HFF-Myc (cell line): ENCODE measurements around the gene WNT9A.

Experiments used
- DNase-seq: peaks from one replicate; pipeline ENCODE4 v3.0.0-alpha.2; 2011; ENCODE audit warnings: low read depth; ENCODE audit errors: extremely low read depth
- H3K4me3 ChIP-seq: replicated peaks from 2 replicates; pipeline ENCODE4 v1.5.1; 2011; ENCODE audit warnings: low read depth, mild to moderate bottlenecking, control low read depth, low read length
- TF ChIP-seq, protein P1 (sequence below): IDR thresholded peaks from 2 replicates; pipeline ENCODE4 v1.5.1; 2012; ENCODE audit warnings: mild to moderate bottlenecking, low read depth, low read length, control low read depth; ENCODE audit errors: missing control alignments

WNT9A gene

DNA sequence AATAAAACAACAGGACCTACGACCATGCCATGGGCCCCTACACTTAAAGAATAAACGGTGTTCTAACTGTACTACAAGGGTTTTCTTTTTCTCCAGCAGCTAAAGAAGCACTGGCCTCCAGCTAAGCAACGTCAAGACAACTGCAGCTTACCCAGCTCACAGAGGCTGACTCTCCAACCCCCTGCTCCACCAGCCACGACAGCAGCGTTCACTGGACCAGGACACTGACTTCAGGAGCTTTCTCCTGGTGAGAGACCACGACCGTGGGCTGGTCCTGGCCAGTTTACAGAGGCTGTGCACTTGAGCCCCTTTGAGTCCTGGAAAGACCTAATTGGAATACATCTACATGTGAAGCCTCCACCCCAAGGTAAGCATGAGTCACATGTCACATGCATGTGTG is 39.4 kb downstream of the WNT9A start:
- TF ChIP-seq, protein P1, sequence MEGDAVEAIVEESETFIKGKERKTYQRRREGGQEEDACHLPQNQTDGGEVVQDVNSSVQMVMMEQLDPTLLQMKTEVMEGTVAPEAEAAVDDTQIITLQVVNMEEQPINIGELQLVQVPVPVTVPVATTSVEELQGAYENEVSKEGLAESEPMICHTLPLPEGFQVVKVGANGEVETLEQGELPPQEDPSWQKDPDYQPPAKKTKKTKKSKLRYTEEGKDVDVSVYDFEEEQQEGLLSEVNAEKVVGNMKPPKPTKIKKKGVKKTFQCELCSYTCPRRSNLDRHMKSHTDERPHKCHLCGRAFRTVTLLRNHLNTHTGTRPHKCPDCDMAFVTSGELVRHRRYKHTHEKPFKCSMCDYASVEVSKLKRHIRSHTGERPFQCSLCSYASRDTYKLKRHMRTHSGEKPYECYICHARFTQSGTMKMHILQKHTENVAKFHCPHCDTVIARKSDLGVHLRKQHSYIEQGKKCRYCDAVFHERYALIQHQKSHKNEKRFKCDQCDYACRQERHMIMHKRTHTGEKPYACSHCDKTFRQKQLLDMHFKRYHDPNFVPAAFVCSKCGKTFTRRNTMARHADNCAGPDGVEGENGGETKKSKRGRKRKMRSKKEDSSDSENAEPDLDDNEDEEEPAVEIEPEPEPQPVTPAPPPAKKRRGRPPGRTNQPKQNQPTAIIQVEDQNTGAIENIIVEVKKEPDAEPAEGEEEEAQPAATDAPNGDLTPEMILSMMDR = no peak

DNA sequence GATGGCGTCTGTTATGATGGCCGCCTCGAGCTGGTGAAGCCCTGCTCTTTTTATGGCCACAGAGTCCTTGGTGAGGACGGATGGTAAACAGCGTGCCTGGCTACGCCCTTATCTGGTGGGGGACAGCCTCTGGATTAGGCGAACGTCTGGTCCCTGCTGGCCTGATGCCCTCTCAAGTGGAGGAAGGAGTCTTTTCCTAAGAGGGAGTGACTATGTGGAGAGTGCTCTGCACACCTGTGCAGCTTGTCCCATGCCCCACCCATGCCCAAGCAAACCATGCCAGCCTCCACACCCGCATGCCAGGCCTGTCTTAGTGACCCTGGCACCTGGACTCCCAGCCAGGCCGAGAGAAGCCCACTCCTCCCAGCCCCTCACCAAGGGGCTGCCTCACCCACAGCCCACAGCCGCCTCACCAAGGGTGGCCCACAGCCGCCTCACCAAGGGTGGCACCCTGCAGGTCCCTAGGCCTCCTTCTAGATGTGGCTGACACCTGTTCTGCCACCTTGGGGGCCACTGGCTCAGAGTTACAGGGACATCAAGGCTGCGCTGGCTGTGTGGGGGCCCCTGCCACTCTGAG is 40.2 kb downstream of the WNT9A start:
- no peak overlapping the region for H3K4me3 ChIP-seq
- DNase-seq = no peak
- TF ChIP-seq, protein P1 = no peak

More for the DNA sequence above, 39.4 kb downstream of the WNT9A start:
- no peak overlapping the region for H3K4me3 ChIP-seq
- no peak for DNase-seq

DNA sequence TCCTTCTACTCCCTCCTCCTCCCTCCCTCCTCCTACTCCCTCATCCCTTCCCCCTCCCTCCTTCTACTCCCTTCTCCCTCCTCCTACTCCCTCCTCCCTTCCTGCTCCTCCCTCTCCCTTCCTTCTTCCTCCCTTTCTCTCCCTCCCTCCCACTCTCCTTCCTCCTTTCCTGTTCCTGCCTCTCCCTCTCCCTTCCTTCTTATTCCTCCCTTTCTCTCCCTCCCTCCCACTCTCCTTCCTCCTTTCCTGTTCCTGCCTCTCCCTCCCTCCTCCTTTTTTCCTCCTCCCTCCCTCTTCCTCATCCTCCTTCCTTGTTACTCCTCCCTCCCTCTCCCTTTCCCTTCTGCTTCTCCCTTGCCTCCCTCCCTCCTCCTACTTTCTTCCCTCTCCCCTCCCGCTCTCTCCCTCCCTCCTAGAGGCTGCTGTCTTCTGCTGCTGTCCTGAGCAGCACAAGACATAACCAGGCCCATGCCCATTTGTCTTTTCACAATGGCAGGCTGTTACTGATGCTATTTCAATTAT is 41.1 kb downstream of the WNT9A start:
- DNase-seq = no peak
- H3K4me3 ChIP-seq = no peak overlapping the region
- TF ChIP-seq, protein P1 = no peak

DNA sequence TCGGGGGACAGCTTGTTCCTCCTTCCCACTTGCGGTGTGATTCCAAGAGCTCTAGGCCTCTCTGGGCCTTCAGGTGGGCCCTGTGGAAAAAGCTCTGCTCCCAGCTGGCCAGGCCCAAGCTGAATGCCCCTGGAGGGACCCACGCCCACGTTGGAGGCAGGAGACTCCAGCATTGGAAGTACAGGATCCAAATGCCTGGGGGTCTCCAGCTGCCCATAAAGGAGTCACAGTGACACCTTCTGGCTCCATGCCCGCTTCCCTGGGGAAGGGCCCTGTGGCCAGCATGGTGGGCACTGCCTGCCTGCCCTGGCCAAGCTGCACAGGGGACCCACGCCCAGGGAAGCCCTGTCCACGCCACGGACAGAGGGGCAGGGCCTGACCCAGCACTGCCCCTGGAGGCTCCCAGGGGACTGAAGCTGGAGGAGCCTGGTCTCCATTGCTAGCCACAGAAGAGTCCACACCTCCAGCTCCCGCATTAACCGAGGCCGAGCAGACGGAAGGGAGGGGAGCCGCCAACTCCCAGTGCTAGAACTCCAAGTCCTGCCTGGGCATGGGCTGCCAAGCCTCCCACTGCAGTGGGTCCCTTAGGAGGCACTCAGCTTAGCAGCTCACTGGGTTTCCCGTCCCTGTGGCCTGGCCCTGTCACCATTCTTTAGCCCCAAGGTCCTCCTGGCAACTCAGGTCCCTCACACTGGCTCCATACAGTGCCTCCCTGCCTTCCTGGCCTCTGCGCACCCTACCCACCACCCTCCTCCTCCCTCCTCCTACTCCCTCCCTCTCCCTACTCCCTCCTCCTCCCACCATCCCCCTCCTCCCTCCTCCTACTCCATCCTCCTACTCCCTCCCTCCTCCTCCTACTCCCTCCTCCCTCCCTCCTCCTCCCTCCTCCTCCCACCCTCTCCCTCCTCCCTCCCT is 41.9 kb downstream of the WNT9A start:
- TF ChIP-seq, protein P1 = no peak

DNA sequence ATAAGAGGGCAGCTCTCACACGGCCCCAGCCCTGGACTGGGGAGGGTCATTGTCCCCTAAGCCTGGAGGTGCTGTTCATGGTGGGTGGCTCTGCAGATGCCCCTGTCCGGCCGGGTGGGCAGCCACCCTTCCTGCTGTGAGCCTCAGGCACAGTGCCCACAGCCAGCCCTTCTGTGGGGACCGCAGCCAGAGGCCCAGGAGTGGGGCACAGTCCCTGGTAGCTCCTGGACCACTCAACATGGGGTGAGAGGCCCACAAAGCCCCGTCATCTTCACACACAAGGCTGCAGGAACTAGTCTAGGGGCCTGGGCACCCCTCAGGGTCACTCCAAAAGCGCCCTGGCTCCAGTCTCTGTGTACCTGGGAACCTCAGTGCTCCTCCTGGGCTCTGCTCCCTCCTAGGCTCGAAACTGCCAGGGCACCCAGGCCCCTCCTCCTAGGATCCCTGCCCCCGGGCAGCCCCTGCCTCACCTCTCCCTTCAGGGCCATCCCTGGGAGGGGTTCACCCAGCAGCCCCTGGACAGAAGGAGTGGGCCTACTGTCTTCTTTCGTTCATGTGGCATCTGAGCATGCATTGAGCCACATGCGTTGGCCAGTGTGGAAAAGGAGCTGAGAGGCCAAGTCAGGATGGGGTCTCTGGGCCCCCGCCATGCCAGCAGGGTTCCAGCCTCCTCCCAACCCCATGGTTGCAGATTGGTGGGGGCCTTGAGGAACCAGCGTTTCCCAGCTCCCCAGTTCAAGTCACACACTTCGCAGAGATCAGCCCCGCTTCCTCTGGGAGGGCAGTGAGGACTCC is 43.0 kb downstream of the WNT9A start:
- TF ChIP-seq, protein P1 = no peak
- H3K4me3 ChIP-seq = no peak overlapping the region
- no peak for DNase-seq

More for the DNA sequence above, 41.9 kb downstream of the WNT9A start:
- no peak for DNase-seq
- no peak overlapping the region for H3K4me3 ChIP-seq
